Fibroblast of villous mesenchyme (primary cell): ENCODE measurements around the gene DALRD3. TPM values are rescaled to one million over a fixed set of nuclear protein-coding genes. Genes with fewer than 3 reads are reported as not detected.

Experiments
- DNase-seq: peaks from one replicate; pipeline ENCODE4 v3.0.0-alpha.2; 2010; ENCODE audit warnings: low read depth
- H3K4me3 ChIP-seq: 2 replicates; pipeline ENCODE4 v1.5.1; 2011; ENCODE audit warnings: low read depth, mild to moderate bottlenecking, low read length
- CTCF ChIP-seq: IDR thresholded peaks from 2 replicates; pipeline ENCODE4 v1.5.1; 2012; ENCODE audit warnings: low read depth, mild to moderate bottlenecking, low read length; ENCODE audit not compliant: insufficient read depth
- total RNA-seq: library from RNA; depleted of rRNA; stranded (reverse); fragments of >200 nt; gene quantifications from 2 replicates; pipeline ENCODE4 v1.2.3, GENCODE V29; 2012

The DALRD3 gene
- total RNA-seq, 1 donor: 40.6 TPM

GRCh38 chr3:48997102-48997635 lies 21.2 kb downstream of the DALRD3 start:
- H3K4me3 ChIP-seq: no peak overlapping the region
- TF ChIP-seq CTCF: no peak
- DNase-seq: no peak

GRCh38 chr3:48996640-48997039 lies 21.7 kb downstream of the DALRD3 start:
- no peak for DNase-seq
- no peak for TF ChIP-seq CTCF

GRCh38 chr3:48993834-48994233 lies 24.5 kb downstream of the DALRD3 start:
- H3K4me3 ChIP-seq: no peak overlapping the region
- no peak for DNase-seq
- no peak for TF ChIP-seq CTCF

More at GRCh38 chr3:48996640-48997039, 21.7 kb downstream of the DALRD3 start:
- H3K4me3 ChIP-seq: no peak overlapping the region

GRCh38 chr3:48991851-48992545 lies 26.4 kb downstream of the DALRD3 start:
- DNase-seq: no peak
- no peak for TF ChIP-seq CTCF
- H3K4me3 ChIP-seq: peak overlapping the region; percentile 79

- no peak for TF ChIP-seq CTCF
- DNase-seq: peak; percentile 28
- peak overlapping the region; percentile 79 for H3K4me3 ChIP-seq
Measured at GRCh38 chr3:48990636-48991469, 27.5 kb downstream of the DALRD3 start.

GRCh38 chr3:48989796-48990635 lies 28.4 kb downstream of the DALRD3 start, which contains the start of gene P4HTM:
Gene P4HTM, plus strand, starts transcription at chr3:48990241. Its CDS starts 16 bp downstream, at chr3:48990257.
- TF ChIP-seq CTCF: peak; percentile 52
- peak; percentile 93 for DNase-seq
- peak within 1 kb of the TSS; percentile 79 for H3K4me3 ChIP-seq
